ENCODE results near the gene TNNT3. TPM values are rescaled to one million over a fixed set of nuclear protein-coding genes. Genes with fewer than 3 reads are reported as not detected.

Gene TNNT3
- total RNA-seq, 2 donors from 2014 or later: 1.6 TPM; not detected in 1

DNA sequence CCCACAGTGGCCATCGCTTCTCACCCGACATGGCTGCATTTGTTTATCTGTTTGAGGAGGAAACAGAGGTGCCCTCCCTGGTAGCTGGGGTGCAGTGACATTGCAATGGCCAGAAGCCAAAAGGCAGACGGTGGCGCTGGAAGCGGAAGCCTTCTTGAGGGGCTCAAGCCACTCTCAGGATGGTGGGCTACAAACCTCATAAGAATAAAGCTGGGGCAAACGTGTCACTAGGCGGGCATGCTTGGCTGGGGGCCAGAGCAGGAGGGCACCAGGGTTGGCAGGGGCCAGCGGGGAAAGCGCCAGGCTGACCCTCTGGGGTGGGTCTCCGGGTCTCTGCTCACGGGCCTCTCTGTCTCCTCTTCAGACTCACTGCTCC lies 12.6 kb downstream of the TNNT3 start:
- TF ChIP-seq POLR2A (IDR thresholded peaks at IDR 0.05) (no peak), CTCF (IDR thresholded peaks at IDR 0.05) (no peak)
- ATAC-seq (no peak), DNase-seq (peak in 1 of 4 donors; percentile 10)
- H3K4me3 ChIP-seq: no peak overlapping the region
- H3K9me3 ChIP-seq: no peaks in the 10 kb centered on the region
- no peaks in the 10 kb centered on the region for H3K4me1 ChIP-seq
- H3K27ac ChIP-seq: no peak overlapping the region
- WGBS, 2 donors: 75 to 82% methylated on average over 10 to 11 of the region's 11 CpGs
- no peaks in the 10 kb centered on the region for H3K27me3 ChIP-seq
- intact Hi-C loops (cut with DNase I): no loop called here
- H3K36me3 ChIP-seq (replicated peaks in 1 of 2; ENCODE audit: insufficient read depth in 1 of 2, low read depth in 2 of 2): no peaks in the 10 kb centered on the region

DNA sequence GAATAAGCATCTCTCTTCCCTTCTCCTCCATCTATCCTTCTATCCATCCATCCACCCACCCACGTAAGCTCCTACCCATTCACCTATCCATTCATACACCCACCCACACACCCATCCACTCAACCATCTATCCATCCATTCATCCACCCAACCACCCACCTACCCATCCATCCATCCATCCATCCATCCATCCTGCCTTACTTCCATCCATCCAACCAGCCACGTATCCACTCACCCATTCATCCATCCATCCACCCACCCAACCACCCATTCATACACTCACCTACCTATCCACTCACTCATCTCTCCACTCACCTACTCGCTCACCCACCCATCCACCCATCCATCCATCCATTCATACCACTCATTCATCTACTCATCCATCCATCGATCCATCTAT lies 13.2 kb downstream of the TNNT3 start:
- Histone ChIP-seq H3K4me3 (no peak overlapping the region), H3K9me3 (no peaks in the 10 kb centered on the region), H3K27ac (no peak overlapping the region), H3K4me1 (no peaks in the 10 kb centered on the region), H3K36me3 (replicated peaks in 1 of 2; ENCODE audit: insufficient read depth in 1 of 2, low read depth in 2 of 2) (no peaks in the 10 kb centered on the region), H3K27me3 (no peaks in the 10 kb centered on the region)
- intact Hi-C loops (cut with DNase I): no loop called here
- TF ChIP-seq POLR2A (IDR thresholded peaks at IDR 0.05) (no peak), CTCF (IDR thresholded peaks at IDR 0.05) (no peak)
- 93 to 94% methylated on average over 4 of the region's 4 CpGs for WGBS, 2 donors
- DNase-seq (no peak), ATAC-seq (no peak)

DNA sequence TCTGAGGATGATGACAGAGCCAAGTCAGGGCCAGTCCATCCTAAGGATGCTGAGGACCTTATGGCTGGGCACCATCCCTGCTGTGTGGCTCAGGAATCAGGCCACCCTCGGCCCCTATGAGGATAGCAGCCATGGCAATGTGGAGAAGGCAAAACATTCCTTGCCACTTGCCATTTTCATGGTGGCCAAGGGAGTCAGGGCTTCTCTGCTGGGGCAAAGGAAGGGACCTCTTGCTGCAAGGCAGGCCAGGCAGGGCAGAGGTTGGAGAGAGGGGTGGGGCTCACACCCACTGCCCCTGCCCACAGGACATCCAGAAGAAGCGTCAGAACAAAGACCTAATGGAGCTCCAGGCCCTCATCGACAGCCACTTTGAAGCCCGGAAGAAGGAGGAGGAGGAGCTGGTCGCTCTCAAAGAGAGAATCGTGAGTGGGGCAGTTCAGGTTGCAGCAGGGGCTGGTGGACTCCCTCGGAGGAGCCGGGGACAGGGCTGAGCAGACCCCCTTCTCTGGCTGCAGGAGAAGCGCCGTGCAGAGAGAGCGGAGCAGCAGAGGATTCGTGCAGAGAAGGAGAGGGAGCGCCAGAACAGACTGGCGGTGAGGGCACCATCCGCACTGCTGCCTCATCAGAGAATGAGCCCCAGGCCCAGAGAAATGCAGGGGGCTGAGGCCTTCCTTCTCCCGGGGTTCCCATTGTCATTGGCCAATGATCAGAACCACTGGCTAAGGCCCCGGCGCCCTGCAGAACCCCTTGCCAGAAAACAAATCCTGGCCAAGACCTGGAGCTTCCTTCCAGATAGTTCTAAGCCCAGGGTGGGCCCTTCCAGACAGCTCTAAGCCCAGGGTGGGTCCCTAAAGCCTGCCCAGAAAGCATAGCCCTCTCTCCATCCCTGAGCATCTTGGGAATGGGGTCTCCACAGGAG lies 14.2 kb downstream of the TNNT3 start:
- intact Hi-C loops (cut with DNase I): no loop called here
- Histone ChIP-seq H3K4me1 (no peaks in the 10 kb centered on the region), H3K27me3 (no peaks in the 10 kb centered on the region), H3K9me3 (no peaks in the 10 kb centered on the region), H3K27ac (no peak overlapping the region), H3K4me3 (no peak overlapping the region), H3K36me3 (replicated peaks in 1 of 2; ENCODE audit: insufficient read depth in 1 of 2, low read depth in 2 of 2) (no peaks in the 10 kb centered on the region)
- peak in 1 of 4 donors; percentile 7 for DNase-seq
- no peak for ATAC-seq
- TF ChIP-seq CTCF (IDR thresholded peaks at IDR 0.05) (no peak), POLR2A (IDR thresholded peaks at IDR 0.05) (no peak)
- 70% methylated on average over 18 of the region's 18 CpGs for WGBS, 2 donors

GRCh38 chr11:1934335-1935155 lies 15.0 kb downstream of the TNNT3 start:
- no peak for TF ChIP-seq POLR2A (IDR thresholded peaks at IDR 0.05)
- no peaks in the 10 kb centered on the region for H3K4me1 ChIP-seq
- H3K27ac ChIP-seq: no peak overlapping the region
- H3K36me3 ChIP-seq (replicated peaks in 1 of 2; ENCODE audit: insufficient read depth in 1 of 2, low read depth in 2 of 2): no peaks in the 10 kb centered on the region
- no peaks in the 10 kb centered on the region for H3K27me3 ChIP-seq
- H3K4me3 ChIP-seq: no peak overlapping the region
- peak in 1 of 4 donors; percentile 9 for DNase-seq
- H3K9me3 ChIP-seq: no peaks in the 10 kb centered on the region
- WGBS, 2 donors: 65 to 72% methylated on average over 13 to 18 of the region's 24 CpGs
- no peak for ATAC-seq
- intact Hi-C loops (cut with DNase I): no loop called here

All from body of pancreas (tissue), 4 donors.